GM12872 (cell line): Measurements from ENCODE around the gene PPP4R4.

Experiments used
- TF ChIP-seq, protein P1 (sequence below): IDR thresholded peaks from 3 replicates; pipeline ENCODE4 v1.5.1; 2011; ENCODE audit warnings: low read depth, mild to moderate bottlenecking, low read length, moderate library complexity; ENCODE audit not compliant: insufficient read depth

PPP4R4 gene, protein sequence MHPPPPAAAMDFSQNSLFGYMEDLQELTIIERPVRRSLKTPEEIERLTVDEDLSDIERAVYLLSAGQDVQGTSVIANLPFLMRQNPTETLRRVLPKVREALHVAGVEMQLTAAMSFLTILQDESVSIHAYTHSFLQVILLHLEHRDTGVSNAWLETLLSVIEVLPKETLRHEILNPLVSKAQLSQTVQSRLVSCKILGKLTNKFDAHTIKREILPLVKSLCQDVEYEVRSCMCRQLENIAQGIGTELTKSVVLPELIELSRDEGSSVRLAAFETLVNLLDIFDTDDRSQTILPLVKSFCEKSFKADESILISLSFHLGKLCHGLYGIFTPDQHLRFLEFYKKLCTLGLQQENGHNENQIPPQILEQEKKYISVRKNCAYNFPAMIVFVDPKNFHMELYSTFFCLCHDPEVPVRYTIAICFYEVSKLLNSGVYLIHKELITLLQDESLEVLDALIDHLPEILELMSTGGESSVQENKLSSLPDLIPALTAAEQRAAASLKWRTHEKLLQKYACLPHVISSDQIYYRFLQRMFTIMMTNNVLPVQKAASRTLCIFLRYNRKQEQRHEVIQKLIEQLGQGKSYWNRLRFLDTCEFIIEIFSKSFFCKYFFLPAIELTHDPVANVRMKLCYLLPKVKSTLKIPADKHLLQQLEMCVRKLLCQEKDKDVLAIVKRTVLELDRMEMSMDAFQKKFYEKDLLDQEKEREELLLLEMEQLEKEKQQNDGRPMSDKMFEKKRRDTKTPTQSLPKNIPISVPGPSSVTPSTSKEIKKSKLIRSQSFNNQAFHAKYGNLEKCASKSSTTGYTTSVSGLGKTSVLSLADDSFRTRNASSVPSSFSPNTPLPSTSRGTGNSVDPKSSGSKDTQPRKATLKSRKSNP

DNA sequence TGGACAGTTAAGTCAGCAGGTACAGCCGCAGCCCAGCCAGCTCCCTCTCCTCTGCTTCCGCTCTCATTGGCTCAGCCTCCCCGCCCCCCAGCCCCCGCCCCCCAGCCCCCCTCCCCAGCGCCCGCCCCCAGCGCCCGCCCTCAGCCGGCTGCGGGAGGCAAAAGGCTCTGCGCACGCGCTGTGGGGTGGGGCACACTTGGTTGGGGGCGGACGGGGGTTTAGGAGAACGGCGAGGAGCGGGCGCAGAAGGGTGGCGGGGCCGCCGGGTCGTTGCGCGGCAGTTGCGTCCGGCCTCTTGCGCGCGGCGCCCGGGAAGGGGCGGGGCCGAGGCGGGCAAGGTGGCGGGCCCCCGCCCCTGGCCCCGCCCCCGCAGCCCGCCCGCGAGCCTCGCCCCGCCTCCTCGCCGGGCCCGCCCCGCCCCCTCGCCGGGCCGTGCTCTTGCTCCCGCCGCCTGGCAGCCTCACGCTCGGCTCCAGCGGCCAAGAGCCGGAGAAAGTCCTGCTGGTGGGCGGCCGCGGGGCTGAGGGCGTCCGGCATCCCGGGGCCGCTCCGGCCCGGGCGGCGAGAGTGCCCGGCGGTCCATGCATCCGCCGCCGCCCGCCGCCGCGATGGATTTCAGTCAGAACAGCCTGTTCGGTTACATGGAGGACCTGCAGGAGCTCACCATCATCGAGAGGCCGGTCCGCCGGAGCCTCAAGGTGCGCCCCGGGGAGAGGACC is at the start of gene PPP4R4:
Gene PPP4R4 (plus strand): TSS at position 438 of the 719 bp plus-strand sequence. CDS start 144 bp downstream, at position 582.
- TF ChIP-seq, protein P1, sequence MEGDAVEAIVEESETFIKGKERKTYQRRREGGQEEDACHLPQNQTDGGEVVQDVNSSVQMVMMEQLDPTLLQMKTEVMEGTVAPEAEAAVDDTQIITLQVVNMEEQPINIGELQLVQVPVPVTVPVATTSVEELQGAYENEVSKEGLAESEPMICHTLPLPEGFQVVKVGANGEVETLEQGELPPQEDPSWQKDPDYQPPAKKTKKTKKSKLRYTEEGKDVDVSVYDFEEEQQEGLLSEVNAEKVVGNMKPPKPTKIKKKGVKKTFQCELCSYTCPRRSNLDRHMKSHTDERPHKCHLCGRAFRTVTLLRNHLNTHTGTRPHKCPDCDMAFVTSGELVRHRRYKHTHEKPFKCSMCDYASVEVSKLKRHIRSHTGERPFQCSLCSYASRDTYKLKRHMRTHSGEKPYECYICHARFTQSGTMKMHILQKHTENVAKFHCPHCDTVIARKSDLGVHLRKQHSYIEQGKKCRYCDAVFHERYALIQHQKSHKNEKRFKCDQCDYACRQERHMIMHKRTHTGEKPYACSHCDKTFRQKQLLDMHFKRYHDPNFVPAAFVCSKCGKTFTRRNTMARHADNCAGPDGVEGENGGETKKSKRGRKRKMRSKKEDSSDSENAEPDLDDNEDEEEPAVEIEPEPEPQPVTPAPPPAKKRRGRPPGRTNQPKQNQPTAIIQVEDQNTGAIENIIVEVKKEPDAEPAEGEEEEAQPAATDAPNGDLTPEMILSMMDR: no peak

DNA sequence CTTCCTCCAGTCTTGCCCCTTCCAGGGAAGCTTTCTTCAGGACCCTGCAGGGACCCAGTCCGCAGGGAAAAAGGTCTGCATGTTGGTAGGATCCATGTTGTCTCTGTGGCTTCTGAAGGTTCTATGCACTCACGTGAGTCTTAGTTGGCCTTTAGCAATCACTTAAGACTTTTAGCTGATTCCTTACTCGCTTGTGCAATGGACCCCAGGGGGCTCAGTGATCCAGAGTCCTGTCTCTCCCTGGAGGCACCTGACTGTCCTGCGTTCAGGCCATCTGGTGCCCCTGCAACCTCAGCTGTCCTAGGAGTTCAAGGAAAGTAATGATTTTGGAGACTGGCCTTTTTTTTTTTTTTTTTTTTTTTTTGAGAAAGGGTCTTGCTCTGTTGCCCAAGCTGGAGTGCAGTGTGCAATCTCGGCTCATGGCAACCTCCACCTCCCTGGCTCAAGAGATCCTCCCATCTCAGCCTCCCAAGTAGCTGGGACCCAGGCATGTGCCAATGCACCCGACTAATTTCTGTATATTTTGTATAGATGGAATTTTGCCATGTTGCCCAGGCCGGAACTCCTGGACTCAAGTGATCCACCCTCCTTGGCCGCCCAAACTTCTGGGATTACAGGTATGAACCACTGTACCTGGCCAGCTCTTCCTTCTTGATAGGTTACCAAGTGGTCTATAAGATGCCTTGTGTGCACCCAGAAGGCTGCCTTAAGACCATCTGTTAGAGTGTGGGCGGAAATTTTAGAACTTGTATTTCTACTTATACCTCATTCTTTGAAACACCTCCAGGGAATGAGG is 49.3 kb upstream of the PPP4R4 start:
- TF ChIP-seq, protein P1: no peak

DNA sequence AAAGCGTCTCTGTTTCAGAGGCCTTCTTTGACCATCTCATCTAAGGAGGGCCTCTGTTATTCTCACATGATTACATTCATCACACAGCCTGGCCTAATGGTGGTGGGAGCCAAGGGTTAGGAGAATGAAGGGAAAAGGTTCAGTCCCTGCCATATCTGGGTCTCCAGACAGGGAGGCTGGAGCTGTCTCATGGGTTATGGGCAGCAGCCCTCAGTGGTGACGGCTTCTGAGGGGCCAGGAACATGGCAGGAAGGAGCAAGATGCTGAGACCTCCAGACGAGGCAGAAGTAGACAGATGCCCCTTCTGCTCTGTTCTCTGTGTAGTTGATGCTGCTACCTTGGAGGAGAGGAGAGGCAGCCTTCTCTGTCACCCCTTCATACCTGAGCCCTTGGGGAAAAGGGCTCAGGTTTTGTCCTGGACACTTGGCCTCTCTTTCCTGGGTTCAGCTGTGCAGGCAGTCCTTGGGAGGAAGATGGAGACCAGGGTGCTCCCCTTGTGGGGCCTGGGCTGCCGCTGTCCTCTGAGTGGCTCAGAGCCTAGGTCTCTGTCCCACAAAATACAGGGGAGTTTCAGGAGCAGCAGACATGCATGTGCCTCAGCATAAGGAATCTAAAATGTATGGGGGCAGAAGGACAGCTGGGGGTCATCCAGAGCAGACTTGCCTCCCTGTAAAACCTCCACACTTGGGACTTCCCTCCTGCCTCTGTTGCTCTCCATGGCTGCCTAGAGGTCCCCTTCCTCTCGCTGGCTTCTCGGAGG is 48.3 kb upstream of the PPP4R4 start:
- TF ChIP-seq, protein P1: no peak

DNA sequence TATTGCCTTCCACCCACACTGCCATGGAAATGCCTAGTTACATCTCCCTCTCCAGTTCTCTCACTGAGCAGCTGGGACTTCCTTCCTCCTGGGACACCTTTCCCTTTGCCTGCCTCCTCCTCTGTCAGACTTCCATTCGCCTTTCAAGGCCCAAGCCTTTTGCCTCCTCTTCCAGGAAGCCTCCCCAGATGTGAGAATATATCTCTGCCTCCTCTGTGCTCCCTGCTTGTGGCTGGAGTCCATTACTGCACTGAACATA is 47.8 kb upstream of the PPP4R4 start:
- TF ChIP-seq, protein P1: no peak

DNA sequence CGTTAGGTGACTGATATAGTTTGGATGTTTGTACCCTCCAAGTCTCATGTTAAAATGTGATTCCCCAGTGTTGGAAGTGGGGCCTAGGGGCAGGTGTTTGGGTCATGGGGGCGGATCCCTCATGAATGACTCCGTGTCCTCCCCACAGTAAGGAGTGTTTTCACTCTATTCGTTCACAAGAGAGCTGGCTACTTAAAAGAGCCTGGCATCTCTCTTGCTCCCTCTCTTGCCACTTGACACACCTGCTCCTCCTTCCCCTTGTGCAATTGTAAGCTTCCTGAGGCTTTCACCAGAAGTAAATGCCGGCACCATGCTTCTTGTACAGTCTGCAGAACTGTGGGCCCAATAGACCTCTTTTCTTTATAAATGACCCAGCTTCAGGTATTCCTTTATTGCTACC is 47.3 kb upstream of the PPP4R4 start:
- TF ChIP-seq, protein P1: no peak

DNA sequence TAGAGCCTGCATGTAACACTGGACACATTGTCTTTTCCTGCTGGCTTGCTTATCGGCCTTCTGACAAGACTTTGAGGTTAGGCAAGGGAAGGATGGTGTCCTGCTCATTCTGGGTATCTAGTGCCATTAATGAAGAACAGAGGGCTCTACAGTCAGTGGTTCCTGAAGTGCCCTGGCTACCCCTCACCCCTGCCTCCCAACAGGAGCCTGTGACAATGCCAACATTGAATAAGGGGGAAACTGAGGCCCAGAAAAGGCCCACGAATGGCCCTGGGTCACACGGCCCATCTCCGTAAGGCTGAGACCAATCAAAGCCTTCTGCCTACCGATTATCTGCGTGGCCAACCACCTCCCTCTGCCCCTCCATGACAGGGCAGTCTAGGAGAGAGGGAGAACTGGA is 46.8 kb upstream of the PPP4R4 start:
- TF ChIP-seq, protein P1: no peak
